Epidermal melanocyte (primary cell): ENCODE data around the gene SLC35G6.
A peak's percentile ranks its signal among the peaks of the same experiment; 100 is the strongest.
"Not testable (repeated sequence)": the region's sequence is repeated elsewhere in the genome, so short reads cannot be mapped to it uniquely, and the experiment has no call there.

Experiments used
- DNase-seq: peaks from one replicate; pipeline ENCODE4 v3.0.0; 2011; ENCODE audit warnings: low spot score; ENCODE audit not compliant: insufficient read length

The SLC35G6 gene

DNA sequence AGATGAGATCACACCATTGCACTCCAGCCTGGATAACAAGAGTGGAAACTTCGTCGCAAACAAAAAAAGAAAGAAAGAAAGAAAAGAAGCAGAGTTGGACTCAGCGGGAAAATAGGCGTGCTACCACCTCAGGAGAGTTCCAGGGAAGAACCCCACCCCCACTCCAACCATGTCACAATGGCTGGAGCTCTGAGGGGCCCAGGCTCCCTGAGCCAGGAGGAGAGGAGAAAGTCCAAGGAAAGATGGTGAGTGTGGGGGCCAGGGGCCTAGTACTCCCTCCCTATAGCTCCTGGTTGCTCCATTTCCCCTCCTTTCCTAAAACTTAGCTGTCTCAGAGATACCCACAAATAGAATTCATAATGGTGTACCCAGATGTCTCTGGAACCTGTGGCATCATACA is at the start of gene SLC35G6:
Gene SLC35G6 (plus strand): TSS at position 172 of the 400 bp plus-strand sequence. CDS start 71 bp downstream, at position 243.
- not testable (repeated sequence) for DNase-seq

DNA sequence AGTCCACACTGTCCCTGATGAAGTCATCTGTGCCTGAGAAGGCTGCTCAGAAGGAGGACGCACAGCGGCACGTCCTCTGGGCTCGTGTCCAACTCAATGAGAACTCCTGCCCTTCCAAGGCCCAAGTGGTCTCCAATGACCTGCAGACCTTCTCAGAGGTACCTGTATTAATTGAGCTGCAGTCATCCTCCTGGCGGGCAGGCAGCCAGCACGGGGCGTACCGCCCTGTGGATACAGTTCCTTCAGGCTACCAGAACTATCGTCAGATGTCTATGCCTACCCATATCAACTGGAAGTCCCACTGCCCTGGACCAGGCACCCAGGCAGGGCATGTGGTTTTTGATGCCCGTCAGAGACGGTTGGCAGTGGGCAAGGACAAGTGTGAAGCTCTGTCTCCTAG is 49.0 kb upstream of the SLC35G6 start:
- no peak for DNase-seq

DNA sequence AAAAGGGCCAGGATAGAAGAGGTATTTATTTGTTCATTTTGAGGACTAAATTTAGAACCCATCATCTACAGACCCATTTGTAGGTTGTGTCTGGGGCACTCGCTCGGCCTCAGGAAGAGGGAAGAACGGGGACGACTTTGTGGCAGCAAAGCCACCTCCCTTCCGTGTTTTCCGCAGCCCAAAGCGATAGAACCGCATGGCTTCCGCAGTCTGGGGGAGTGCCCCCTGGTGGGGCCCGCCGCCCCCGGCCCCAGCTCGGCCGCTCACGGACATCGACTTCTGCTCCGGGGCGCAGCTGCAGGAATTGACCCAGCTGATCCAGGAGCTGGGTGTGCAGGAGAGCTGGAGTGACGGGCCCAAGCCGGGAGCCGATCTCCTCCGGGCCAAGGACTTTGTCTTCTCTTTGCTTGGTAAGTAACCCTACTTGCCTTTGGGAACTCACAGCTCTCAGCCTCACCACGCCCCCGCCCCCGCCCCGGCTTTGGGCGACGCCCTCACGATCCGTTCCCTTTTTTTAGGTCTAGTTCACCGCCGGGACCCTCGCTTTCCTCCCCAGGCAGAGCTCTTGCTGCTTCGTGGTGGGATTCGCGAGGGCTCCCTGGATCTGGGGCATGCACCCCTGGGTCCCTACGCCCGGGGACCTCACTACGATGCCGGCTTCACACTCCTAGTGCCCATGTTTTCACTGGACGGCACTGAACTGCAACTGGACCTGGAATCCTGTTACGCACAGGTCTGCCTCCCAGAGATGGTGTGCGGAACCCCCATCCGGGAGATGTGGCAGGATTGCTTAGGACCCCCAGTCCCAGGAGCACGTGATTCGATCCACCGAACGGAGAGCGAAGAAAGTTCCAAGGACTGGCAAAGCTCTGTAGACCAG is 45.3 kb upstream of the SLC35G6 start:
- no peak for DNase-seq

- no peak for DNase-seq
Measured at GRCh38 chr17:7436556-7437368, 44.5 kb upstream of the SLC35G6 start.

DNA sequence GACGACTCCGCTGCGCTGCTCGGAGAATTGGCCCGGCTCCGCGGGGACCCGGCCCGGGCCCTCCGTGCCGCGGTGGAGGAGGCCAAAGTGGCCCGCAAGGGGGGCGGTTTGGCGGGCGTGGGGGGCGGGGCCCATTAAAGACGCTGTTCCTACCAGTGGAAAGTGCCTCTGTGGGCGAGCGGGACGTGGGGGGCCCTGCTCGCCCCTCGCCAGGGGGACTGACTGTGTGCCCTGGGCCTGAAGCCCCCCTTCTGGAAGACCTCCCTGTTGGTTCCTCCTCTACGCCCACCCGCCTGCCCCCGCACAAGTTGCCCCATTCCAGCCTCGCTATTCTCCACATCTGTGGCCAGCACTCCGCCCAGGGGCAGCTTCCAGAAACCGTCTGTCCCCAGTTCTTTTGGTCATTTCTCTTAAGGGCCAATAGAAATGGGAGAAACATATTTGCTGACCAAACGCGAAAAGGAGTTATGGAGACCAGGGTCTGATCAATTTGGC is 43.8 kb upstream of the SLC35G6 start:
- DNase-seq = no peak

GRCh38 chr17:7437950-7438614 is 43.2 kb upstream of the SLC35G6 start:
- DNase-seq = no peak

GRCh38 chr17:7438656-7439460 is 42.4 kb upstream of the SLC35G6 start:
- no peak for DNase-seq

DNA sequence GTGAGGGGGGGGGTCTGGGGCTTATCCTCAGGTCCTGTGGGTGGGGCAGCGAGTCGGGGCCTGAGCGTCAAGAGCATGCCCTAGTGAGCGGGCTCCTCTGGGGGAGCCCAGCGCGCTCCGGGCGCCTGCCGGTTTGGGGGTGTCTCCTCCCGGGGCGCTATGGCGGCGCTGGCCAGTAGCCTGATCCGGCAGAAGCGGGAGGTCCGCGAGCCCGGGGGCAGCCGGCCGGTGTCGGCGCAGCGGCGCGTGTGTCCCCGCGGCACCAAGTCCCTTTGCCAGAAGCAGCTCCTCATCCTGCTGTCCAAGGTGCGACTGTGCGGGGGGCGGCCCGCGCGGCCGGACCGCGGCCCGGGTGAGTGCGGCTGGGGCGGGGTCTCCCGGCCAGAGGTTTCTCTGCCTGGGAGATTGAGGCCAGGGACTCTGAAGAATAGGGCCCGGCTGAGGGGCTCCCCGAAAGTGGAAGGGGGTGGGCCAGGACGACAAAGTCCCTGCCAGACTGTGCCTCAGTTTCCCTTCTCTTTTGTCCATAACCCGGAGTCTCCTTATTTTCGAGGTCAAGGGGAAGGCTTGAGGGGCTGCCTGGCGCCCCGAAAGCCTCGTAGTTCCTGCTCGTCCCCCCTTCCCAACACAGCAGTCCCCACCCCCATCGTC is 41.7 kb upstream of the SLC35G6 start, which contains the start of gene FGF11:
Gene FGF11 (plus strand): TSS at position 51 of the 651 bp plus-strand sequence. CDS start 109 bp downstream, at position 160.
- DNase-seq = no peak

- no peak for DNase-seq
Measured at GRCh38 chr17:7440113-7440833, 41.0 kb upstream of the SLC35G6 start.

- DNase-seq = no peak
Measured at GRCh38 chr17:7440834-7441195, 40.4 kb upstream of the SLC35G6 start.

- no peak for DNase-seq
Measured at GRCh38 chr17:7441266-7441665, 40.0 kb upstream of the SLC35G6 start.

- no peak for DNase-seq
Measured at GRCh38 chr17:7442142-7442541, 39.1 kb upstream of the SLC35G6 start.

- no peak for DNase-seq
Measured at GRCh38 chr17:7443499-7444485, 37.5 kb upstream of the SLC35G6 start.

DNA sequence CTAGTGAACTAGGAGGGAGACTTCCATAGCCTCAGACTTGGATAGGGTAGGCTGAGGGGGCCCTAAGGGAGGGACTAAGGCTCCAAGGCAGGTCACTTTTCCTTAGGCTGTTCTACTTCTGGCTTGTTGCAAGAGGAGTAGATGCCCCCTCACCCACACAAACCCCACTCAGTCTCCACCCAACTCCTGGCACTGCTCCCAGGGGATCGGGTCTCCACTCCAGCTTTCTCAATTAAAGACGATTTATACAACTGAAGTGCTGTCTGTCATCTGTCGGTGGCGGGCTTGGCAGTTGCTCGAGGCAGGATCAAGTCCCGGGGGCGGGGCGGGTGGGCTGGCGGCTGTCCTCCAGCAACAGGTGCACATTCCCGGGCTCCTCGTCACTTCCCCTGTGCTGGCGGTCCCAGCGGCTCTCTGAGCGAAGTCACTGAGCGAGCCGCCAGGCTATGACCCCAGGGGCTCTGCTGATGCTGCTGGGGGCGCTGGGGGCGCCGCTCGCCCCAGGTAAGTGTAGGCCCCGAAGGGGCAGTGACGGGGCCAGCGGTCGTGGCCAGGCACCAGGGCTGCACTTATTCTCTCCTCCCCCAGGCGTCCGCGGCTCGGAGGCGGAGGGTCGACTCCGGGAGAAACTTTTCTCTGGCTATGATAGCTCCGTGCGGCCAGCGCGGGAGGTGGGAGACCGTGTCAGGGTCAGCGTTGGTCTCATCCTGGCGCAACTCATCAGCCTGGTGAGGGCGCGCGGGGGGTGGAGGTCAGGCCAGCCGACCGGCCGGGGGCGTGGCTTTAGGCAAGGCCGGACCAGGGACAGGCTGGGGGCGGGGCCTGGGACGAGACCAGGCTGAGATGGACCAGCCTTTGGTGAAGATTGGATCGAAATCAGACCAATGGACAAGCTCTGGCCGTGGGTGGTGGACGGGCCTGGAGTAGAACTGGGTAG is 36.3 kb upstream of the SLC35G6 start, which contains the start of gene CHRNB1:
Gene CHRNB1 (plus strand): TSS at position 380 of the 937 bp plus-strand sequence. CDS start 67 bp downstream, at position 447.
- DNase-seq = peak; percentile 70

DNA sequence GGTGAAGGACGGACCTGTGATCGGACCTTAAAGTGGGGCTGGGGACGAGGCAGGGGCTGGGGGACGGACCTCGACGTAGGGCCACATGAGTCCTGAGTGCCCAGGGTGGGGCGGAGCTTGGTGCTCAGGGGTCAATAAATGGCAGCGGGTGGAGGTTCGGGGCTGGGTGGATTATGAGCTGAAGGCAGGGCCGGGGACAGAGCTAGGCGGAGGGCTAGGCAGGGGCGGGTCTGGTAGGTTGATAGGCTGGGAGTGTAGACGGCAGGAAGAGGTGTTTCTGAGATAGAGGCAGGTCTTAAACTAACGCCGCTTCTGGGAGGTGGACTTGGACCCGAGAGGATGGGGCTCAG is 35.7 kb upstream of the SLC35G6 start:
- DNase-seq = no peak

- DNase-seq = no peak
Measured at GRCh38 chr17:7448461-7448860, 32.8 kb upstream of the SLC35G6 start.

GRCh38 chr17:7459961-7460545 is 21.2 kb upstream of the SLC35G6 start:
- DNase-seq = peak; percentile 14
